ENCODE measurements around the gene GRAMD4. TPM values are rescaled to one million over a fixed set of nuclear protein-coding genes. Genes with fewer than 3 reads are reported as not detected.

Gene GRAMD4
- total RNA-seq, 1 donor, result 18.1 TPM

DNA sequence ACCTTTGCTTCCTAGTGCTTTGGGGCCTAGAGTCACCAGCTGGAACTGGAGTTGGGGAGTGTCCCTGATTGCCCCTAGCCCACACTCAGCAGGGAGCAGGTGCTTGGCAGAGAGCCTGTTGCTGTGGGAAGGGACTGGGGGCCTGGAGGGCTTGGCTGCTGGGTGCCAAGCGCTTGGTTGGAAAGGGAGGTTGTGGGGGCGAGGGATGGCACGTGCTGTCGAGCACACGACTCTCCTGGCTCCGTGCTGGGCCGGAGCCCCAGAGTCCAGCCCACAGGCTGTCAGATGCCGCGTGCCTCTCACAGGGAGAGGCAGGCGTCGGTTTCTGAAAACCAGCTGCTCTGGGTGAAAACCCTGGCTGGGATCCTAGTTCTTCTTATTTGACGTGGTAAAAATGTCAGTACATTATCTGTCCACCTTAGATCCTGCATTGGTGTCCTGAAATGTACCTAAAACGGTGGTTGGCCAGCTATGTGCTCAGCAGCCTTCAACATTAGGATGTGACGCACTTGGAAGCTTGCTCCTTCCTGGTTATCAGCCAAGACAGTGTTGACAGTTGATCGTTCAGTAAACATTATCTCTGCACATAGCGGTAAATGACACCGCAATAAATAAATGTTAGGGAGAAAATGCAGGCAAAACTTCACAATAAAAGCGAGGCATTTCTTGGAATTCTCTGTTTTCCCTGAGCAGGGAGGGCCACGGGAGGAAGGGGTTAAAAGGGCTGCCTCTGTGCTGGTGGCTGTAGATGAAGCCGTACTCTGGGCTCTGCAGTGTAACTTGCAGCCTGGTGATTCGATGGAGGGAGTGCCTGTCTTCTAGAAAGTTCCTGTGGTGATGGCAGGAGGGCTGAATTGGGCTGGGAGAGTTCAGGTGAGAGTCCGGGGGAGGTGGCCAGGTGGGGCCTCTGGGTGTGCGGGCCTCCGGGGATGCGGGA is 29.2 kb downstream of the GRAMD4 start:
- DNase-seq (ENCODE audit: low read depth), result peak; percentile 93
- H3K4me3 ChIP-seq (ENCODE audit: low read depth, low read length), result no peak overlapping the region
- TF ChIP-seq, protein P1, sequence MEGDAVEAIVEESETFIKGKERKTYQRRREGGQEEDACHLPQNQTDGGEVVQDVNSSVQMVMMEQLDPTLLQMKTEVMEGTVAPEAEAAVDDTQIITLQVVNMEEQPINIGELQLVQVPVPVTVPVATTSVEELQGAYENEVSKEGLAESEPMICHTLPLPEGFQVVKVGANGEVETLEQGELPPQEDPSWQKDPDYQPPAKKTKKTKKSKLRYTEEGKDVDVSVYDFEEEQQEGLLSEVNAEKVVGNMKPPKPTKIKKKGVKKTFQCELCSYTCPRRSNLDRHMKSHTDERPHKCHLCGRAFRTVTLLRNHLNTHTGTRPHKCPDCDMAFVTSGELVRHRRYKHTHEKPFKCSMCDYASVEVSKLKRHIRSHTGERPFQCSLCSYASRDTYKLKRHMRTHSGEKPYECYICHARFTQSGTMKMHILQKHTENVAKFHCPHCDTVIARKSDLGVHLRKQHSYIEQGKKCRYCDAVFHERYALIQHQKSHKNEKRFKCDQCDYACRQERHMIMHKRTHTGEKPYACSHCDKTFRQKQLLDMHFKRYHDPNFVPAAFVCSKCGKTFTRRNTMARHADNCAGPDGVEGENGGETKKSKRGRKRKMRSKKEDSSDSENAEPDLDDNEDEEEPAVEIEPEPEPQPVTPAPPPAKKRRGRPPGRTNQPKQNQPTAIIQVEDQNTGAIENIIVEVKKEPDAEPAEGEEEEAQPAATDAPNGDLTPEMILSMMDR (IDR thresholded peaks at IDR 0.05; ENCODE audit: insufficient read depth, low read depth, low read length), result no peak

DNA sequence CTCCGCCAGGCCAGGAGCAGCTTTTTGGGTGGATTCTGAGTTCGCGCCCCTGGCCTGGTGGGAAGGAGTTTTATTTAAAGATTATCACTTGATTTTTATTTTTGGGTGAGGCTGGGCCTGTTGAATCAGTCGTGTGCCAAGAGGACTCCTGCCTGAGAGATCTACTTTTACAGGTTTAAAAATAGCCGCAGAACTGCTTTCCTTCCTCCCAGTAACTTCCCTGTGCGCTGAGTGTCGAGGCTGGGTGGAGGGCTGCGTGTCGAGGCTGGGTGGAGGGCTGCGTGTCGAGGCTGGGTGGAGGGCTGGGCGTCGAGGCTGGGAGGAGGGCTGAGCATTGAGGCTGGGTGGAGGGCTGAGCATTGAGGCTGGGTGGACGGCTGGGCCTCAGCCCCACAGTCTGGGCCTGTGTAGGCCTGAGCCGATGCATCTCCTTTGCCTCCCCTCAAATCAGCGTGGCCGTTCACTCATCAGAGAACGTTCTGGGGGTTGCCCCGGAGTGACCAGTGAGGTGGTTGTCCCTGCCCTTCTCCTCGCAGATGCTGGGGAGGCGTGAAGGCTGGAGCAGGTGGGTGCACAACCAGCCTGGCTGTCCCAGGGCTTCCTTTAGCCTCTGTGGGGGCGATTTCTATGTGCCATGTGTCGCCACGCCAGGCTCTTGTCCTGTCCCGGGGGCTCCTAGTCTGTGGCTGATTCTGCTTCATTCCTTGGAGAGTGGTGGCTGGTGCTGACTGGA is 30.1 kb downstream of the GRAMD4 start:
- H3K4me3 ChIP-seq (ENCODE audit: low read depth, low read length), result no peak overlapping the region
- no peak for DNase-seq (ENCODE audit: low read depth)
- TF ChIP-seq, protein P1 (IDR thresholded peaks at IDR 0.05; ENCODE audit: insufficient read depth, low read depth, low read length), result no peak

DNA sequence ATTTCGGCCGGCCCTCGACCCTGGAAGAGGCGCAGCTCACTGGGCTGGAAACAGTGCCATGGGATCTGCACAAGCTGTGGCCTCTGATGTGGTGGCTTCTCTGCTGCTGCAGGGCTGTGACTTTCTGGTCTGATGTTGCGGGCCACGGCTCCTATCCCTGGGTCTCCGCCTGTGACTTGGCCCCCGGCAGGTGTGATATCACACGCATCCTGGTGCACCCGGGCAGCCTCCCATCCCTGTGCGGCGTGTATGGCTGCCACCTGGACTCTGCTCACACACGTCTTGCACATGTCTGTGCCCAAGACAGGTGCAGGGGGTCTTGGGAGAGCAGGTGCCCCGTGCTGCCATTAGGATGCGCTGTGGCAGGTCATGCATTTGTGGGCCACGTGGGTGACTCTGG is 31.1 kb downstream of the GRAMD4 start:
- TF ChIP-seq, protein P1 (IDR thresholded peaks at IDR 0.05; ENCODE audit: insufficient read depth, low read depth, low read length), result no peak
- H3K4me3 ChIP-seq (ENCODE audit: low read depth, low read length), result no peak overlapping the region
- no peak for DNase-seq (ENCODE audit: low read depth)

DNA sequence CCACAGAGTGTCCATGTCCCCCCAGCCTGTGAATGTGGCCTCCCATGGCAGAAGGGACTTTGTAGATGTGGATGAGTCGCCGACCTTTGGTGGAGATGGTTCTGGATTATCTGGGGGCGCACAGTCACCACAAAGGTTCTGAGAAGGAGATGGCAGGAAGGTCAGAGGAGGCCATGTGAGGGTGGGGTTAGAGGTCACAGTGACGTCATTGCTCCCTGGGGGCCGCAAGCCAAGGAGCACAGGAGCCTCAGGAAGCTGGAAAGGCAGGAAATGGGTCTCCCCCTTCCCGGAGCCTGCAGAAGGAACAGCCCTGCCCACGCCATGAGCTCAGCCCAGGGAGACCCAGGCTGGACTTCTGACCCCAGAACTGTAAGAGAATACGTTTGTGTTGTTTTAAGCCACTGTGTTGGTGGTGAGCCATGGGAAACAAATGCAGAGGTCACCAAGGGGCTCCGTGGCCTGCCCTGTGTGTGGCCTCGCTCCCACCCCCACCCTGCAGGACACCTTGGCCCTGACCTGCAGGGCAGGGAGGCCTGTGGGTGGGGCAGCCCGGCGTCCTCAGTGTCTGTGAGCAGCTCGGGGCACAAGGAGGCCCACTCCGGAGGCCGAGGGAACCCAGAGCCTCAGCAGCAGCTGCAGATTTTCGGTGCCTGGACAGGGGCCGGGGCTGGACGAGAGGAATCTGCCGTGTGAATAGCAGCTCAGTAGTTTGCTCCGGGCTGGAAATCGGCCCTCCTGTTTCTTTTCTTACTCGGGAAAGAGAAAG is 32.1 kb downstream of the GRAMD4 start:
- DNase-seq (ENCODE audit: low read depth), result peak; percentile 71
- TF ChIP-seq, protein P1 (IDR thresholded peaks at IDR 0.05; ENCODE audit: insufficient read depth, low read depth, low read length), result no peak
- no peak overlapping the region for H3K4me3 ChIP-seq (ENCODE audit: low read depth, low read length)

DNA sequence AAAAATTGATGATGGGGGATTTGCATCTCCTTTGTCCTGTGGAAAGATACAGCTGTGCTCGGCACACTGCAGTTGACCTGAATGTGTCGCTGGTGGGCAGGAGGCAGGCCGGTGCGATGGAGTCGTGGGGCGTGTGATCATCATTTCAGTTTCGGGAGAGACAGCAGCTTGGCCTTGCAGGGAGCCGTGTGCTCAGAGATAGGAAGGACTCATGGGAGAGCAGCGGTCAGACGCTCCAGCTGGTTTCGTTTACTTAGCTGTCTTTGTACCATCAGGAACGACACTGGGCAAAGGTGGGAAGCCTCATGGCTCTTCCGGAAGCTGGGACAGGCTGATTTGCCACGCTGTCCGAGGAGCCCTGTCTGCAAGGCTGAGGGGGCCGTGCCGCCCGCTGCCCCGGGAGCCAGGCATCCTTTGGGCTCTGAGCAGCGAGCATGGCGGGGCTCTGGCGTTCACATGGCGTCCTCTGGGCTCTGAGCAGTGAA is 32.7 kb downstream of the GRAMD4 start:
- TF ChIP-seq, protein P1 (IDR thresholded peaks at IDR 0.05; ENCODE audit: insufficient read depth, low read depth, low read length), result no peak
- DNase-seq (ENCODE audit: low read depth), result peak; percentile 63

DNA sequence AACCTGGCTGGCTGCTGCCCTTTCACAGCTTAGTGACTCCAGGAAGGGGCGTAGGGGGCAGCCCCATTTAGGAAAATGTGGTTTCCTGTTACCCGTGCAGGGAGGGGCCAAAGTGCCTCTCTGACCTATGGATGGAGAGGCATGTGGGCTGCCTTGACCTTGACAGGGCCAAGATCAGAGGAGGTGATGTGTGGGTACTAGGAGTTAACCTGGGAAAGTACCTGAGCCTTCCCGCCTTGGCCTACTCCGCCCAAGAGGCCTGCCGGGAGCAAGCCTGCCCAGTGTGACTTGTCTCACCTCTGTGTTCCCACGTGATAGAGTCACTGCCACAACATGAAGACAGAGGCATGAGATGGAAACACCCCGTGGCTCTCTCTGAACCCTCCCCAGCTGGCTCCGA is 33.4 kb downstream of the GRAMD4 start:
- no peak for DNase-seq (ENCODE audit: low read depth)
- H3K4me3 ChIP-seq (ENCODE audit: low read depth, low read length), result no peak overlapping the region
- TF ChIP-seq, protein P1 (IDR thresholded peaks at IDR 0.05; ENCODE audit: insufficient read depth, low read depth, low read length), result no peak

More for the DNA sequence above, 32.7 kb downstream of the GRAMD4 start:
- no peak overlapping the region for H3K4me3 ChIP-seq (ENCODE audit: low read depth, low read length)

Data from fibroblast of villous mesenchyme (primary cell).